Germinal center (tissue), 1 donor: ENCODE data around the gene UGT1A1.

Source experiments
- DNase-seq: peaks from one replicate; pipeline ENCODE4 v3.0.0; 2012; ENCODE audit warnings: mixed read lengths, low spot score

The UGT1A1 gene

DNA sequence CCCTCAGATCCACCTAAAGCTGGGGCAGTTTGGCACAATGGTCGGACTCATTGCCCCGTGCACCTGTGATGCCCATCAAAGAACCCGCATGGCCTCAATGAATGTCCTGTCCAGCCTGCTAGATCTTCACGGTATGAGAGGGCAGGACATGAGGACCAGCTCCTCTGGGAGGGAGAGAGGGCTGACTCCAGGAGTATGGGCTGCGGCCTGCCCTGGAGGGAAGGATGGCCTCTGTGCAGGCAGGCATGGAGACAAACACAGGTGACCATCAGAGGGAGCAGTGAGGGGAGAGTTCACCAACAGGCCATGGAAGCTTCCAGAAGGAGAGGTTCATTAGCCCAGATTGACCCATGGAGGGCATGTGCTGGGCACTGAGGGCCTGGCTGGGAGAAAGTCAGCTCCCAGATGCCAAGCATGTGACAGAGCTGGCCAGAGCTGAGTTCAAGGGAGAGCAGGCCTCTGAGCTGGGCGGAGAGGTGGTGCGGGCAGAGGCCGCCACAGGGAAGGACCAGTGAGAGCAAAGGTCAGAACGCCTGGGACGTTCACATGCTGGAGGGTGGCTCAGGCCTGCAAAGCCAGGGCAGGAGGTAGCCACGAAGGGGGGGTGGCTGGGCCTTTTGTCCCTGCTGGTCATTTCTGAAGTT lies 58.0 kb downstream of the UGT1A1 start:
- no peak for DNase-seq

DNA sequence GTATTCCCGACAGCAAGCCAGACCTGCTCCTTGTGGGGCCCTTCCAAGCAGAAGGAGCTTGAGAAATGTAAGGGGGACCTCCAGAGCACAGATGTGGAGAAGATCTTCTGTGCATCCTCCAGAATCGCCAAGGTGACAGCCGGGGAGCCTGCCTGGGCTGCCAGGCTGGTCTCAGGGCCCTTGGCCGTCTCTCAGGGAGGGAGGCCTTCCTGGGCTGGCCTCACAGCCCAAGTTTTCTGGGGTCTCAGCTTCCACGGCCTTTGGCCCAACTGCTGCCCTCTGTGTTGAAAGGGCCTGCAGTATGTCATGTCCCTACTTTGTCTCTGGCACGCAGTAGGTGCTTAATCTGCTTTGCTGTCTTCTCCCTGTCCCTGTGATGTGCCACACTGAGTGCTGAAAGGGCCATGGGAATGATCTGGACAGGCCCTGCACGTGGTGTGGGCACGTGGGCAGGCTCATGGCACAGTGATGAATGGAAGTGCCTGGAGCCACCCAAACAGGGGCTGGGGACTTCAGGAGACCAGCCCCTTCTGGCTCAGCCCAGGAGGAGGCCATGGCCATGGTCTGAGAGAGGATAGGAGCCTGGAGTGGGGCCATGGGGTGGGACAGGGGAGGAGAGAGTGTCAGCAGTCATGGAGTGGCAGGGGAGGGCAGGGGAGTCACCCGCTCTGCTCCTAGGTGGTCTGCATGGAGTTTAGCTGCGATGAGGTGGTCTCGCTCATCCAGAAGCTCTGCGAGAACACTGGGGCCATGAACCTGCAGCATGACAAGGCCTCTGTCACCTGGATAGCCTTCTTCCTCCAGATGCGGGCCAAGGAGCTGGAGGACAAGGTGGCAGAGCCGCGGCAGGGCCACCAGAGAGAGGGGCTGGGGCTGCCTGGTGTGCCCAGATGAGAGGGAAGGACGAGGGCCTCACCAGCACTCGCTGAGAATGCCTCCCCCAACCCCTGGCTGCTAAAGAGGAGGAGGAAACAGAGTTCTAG lies 58.9 kb downstream of the UGT1A1 start:
- no peak for DNase-seq

DNA sequence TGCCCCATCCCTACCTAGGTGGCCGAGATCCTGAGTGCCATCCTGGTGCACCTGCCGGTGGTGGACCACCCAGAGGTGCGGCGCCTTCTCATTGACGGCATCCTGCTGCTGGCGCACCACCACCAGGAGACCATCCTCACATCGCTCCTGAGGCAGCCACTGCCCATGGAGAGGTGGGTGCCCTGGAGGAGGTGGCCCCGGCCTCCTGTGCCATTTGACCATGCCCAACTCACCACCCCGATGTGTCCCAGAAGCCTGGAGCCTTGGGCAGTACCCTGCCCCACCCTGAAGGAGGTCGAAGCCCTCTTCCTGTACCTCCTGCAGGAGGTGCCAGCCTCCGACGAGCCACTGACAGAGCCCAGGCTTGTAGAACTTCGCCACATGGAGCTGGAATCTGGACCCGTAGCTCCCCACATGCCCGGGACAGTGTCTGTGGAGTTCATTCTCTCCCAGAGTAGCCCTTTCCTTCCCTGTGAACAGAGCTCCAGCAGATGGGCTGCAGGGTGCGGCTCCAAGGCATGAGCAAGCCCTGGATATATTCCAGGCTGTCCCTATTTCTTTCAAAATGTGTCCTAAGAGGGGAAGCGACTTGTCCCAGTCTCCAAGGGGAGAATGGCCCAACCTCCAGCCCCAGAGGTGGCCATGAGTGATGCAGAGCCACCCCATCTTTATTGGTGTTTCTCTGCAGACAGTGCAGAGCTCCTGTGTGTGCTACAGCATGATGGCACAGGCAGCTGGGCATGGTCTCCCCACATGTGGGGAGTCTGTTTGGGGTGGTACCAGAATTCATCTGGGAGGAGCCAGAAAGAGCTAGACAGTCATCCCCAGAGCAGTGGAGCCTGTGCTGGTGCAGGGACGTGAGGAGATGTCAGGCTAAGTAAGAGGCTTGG lies 60.1 kb downstream of the UGT1A1 start:
- DNase-seq, result no peak

DNA sequence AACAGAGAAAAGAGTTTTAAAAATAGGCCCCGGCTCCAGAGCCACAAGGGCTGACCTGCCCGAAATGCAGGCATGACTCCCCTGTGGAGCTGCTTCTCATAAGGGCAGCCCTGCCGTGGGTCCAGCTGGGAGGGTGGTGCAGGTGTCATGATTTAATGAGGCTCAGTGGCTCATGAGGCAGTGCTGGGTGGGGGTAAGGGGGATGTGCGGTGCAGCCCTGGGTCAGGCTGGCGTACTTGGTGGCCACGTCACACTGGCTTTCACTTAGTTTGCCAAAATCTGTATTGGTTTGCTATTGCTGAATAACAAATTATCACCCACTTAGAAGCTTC lies 60.7 kb downstream of the UGT1A1 start:
- DNase-seq, result no peak

DNA sequence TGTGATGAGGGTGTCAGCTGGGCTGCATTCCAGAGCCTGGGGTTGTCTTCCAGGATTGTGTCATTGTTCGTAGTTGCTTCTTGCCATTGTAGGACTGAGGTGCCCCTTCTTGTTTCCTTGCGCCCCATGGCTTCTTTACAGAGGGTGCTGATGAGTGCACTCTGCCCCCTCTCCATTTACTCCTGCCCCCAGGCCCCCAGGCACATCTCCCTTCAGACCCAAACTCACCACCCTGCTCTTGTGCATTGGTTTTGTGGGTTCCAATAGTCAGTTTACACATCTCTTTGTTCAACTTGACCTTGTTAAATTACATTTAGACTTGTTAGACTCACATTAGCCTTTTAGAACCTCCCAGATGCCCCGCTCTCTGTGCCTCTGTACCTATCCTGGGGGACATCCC lies 61.1 kb downstream of the UGT1A1 start:
- no peak for DNase-seq

DNA sequence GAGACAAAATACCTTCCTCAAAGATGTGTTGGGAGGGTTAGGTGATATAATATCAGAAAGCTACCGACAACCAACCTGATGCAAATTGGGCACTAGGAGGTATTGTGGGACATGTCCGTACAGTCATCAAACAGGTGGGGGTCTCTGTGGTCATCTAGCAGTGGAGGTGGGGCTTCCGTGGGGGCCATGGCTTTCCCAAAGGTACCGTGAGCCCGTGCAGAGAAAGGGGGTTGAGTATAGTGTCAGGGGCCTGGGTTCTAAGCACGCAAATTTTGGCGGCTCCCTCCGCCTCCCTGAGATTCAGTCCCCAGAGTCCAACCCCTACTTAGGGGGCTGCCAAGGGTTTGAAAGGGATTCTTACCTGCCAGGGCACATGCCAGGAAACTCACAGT lies 61.6 kb downstream of the UGT1A1 start:
- DNase-seq, result no peak

DNA sequence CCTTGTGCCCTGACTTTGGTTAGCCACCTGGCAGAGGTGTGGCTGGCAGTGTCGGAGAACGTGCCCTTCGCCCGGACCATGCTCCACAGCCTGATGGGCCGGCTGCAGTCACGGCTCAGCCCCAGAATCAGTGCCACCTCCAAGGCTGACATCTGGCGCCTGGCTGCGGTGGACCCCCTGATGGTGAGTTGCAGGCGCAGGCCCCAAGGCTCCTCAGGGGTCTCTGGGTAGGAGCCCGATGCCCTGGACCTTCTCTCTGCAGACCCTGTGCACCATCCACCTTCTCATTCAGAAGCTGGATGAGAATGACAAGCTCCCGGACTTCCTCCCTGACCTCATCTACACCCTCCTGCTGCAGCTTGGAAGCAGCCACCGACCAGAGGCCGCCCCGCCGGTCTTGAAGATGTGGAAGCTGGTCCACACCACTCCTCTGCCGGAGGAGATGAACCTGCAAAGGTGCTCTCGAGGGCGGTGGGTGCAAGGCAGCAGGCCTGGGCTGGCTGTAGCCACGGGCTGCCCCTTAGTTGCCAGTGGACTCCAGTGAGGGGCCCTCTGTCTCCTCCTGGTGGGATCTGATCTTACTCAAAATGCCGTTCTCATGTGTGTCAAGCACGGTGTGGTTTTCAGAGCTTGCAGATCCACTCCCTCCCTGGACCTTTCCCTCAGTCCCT lies 62.2 kb downstream of the UGT1A1 start:
- DNase-seq, result no peak
